Measurements from ENCODE around the gene HSPA5. TPM values are rescaled to one million over a fixed set of nuclear protein-coding genes. Genes with fewer than 3 reads are reported as not detected.
"Not testable (repeated sequence)": the region's sequence is repeated elsewhere in the genome, so short reads cannot be mapped to it uniquely, and the experiment has no call there.

HSPA5 gene
- total RNA-seq, 1 donor from 2014 or later, result 260 TPM

DNA sequence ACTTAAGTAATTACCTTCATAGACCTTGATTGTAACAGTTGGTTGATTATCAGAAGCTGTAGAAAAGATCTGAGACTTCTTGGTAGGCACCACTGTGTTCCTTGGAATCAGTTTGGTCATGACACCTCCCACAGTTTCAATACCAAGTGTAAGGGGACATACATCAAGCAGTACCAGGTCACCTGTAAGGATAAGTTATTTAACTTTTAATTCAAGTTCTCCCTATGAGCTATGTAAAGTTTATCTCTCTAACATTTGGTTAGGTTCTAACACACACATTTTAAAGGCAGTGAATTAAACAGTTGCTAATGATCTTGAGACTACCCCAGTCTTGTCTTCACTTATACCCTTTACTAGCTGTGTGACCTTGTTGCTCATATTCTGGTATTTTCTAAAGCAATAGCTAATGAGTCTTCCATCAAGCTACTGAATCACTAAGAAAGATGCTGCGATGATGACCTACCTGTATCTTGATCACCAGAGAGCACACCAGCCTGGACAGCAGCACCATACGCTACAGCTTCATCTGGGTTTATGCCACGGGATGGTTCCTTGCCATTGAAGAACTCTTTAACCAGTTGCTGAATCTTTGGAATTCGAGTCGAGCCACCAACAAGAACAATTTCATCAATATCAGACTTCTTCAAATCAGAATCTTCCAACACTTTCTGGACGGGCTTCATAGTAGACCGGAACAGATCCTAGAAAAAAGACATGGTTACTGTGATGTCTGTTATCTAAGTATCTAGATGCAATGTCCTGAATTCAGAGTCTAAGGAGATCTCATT is 2.8 kb downstream of the HSPA5 start:
- intact Hi-C loops (cut with micrococcal nuclease), result no loop called here
- Mint-ChIP-seq H3K36me3 (ENCODE audit: low read depth) (peaks cover 69% of the 10 kb centered on the region), H3K9me3 (no peaks in the 10 kb centered on the region), H3K27ac (peak overlapping the region; percentile 36), H3K4me3 (peak overlapping the region; percentile 93), H3K4me1 (peaks cover 41% of the 10 kb centered on the region), H3K27me3 (peaks cover 2% of the 10 kb centered on the region)
- DNase-seq, result no peak

DNA sequence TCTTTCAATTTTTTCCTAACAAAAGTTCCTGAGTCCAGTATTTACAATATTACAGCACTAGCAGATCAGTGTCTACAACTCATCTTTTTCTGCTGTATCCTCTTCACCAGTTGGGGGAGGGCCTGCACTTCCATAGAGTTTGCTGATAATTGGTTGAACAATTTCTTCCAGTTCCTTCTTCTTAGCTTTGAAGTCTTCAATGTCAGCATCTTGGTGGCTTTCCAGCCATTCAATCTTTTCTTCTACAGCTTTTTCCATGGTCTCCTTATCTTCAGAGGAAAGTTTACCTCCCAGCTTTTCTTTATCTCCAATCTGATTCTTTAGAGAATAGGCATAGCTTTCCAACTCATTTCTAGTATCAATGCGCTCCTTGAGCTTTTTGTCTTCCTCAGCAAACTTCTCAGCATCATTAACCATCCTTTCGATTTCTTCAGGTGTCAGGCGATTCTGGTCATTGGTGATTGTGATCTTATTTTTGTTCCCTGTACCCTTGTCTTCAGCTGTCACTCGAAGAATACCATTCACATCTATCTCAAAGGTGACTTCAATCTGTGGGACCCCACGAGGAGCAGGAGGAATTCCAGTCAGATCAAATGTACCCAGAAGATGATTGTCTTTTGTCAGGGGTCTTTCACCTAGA is 4.5 kb downstream of the HSPA5 start:
- Mint-ChIP-seq H3K27ac (peak overlapping the region; percentile 47), H3K4me1 (peaks cover 37% of the 10 kb centered on the region), H3K4me3 (peak overlapping the region; percentile 93), H3K36me3 (ENCODE audit: low read depth) (peaks cover 73% of the 10 kb centered on the region)
- H3K9me3 Mint-ChIP-seq; DNase-seq; intact Hi-C loops (cut with micrococcal nuclease); H3K27me3 Mint-ChIP-seq: not testable (repeated sequence)

DNA sequence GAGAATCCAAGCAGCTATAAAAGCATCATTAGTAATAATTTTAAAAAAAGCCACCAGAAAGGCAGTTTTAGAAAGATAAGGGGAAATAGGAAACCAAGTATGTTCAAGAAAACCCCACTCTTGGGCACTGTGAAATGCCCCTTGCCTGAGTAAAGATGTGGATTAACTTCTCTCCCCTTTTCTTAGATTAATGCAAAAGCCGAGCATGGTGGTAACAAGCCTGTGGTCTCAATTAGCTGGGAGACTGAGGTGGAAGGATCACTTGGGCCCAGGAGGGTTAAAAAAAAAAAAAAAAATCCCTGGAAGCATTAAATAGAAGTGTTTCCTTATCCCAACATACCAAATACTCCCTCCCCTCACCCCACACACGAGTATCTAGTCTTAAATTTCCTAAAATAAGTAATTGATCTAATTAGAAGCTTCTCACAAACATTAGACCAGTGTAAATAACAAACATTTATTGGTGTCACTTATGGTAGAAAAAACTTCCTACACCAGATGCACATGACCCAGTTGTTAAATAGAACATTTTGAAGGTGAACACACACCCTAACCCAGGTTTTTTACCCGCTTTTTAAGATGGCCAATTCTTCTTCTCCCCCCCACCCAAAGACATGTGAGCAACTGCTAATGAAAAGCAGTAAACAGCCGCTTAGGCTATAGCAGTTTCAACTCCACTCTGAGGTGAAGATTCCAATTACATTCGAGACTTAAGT is 5.2 kb downstream of the HSPA5 start:
- H3K27me3 Mint-ChIP-seq, result no peaks in the 10 kb centered on the region
- H3K4me1 Mint-ChIP-seq, result peaks cover 37% of the 10 kb centered on the region
- peak overlapping the region; percentile 93 for H3K4me3 Mint-ChIP-seq
- intact Hi-C loops (cut with micrococcal nuclease), result no loop called here
- H3K27ac Mint-ChIP-seq, result peak overlapping the region; percentile 47
- peaks cover 70% of the 10 kb centered on the region for H3K36me3 Mint-ChIP-seq (ENCODE audit: low read depth)
- no peaks in the 10 kb centered on the region for H3K9me3 Mint-ChIP-seq
- no peak for DNase-seq

DNA sequence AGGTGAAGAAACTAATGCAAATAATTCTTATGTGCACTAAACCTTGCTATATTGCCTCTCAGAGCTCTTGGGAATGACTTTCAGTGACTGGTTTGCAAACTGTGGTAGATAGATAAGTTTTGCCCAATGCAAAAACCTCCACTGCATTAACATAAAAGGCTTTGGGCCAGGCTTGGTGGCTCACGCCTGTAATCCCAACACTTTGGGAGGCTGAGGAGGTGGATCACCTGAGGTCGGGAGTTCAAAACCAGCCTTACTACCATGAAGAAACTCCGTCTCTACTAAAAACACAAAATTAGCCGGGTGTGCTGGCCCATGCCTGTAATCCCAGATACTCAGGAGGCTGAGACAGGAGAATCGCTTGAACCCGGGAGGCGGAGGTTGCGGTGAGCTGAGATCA is 7.0 kb downstream of the HSPA5 start:
- H3K4me3 Mint-ChIP-seq; H3K9me3 Mint-ChIP-seq; H3K27ac Mint-ChIP-seq; intact Hi-C loops (cut with micrococcal nuclease); DNase-seq; H3K27me3 Mint-ChIP-seq: not testable (repeated sequence)
- Mint-ChIP-seq H3K4me1 (peaks cover 36% of the 10 kb centered on the region), H3K36me3 (ENCODE audit: low read depth) (peaks cover 52% of the 10 kb centered on the region)

DNA sequence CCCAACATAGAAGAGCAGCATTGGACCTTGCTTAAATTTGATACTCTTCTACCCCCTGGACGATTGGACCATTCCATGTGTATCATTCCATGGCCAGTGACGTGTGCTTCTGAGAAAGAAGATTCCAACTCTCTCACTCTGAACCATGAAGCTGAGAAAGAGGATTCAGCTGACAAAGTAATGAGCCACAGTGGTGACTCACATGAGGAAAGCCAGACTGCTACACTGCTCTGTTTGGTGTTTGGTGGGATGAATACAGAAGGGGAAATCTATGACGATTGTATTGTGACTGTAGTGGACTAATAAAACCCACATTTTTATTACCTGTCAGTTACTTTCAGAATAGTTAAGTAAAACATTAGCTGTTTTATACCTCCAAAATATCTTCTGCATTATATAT is 7.5 kb downstream of the HSPA5 start:
- Mint-ChIP-seq H3K4me1 (peaks cover 32% of the 10 kb centered on the region), H3K27me3 (no peaks in the 10 kb centered on the region), H3K27ac (no peak overlapping the region), H3K4me3 (no peak overlapping the region), H3K36me3 (ENCODE audit: low read depth) (peaks cover 48% of the 10 kb centered on the region), H3K9me3 (no peaks in the 10 kb centered on the region)
- intact Hi-C loops (cut with micrococcal nuclease), result no loop called here
- no peak for DNase-seq

DNA sequence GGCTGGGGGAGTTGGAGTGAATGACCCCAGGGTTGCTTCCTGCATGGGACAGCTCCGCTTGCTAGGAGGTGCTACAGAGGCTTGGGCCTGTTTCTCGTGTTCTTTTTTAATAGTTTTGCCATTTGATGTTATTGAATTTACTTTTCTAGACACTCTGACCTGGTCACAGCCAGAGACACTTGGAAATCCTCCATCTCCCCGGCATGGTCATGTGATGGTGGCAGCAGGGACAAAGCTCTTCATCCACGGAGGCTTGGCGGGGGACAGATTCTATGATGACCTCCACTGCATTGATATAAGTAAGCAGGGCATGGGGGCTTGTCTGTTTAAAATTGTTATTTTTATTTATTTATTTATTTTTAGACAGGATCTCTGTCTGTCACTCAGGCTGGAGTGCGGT is 13.4 kb downstream of the HSPA5 start:
- intact Hi-C loops (cut with micrococcal nuclease), result no loop called here
- H3K36me3 Mint-ChIP-seq (ENCODE audit: low read depth), result peaks cover 10% of the 10 kb centered on the region
- H3K4me1 Mint-ChIP-seq, result no peaks in the 10 kb centered on the region
- H3K27me3 Mint-ChIP-seq, result no peaks in the 10 kb centered on the region
- no peak overlapping the region for H3K4me3 Mint-ChIP-seq
- no peak overlapping the region for H3K27ac Mint-ChIP-seq
- no peak for DNase-seq
- no peaks in the 10 kb centered on the region for H3K9me3 Mint-ChIP-seq

DNA sequence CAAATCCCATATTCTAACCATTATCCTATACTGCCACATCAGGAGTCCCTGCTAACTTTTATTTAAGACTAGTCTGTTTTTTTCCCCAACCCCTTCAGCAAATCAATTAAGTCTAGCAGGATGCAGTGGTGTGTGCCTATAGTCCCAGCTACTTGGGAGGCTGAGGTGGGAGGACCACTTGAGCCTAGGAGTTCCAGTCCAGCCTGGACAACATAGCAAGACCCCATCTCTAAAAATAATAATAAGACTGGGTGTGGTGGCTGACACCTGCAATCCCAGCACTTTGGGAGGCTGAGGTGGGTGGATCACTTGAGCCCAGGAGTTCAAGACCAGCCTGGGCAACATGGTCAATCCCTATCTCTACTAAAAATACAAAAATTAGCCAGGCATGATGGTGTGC is 16.3 kb downstream of the HSPA5 start:
- DNase-seq; H3K27me3 Mint-ChIP-seq; H3K4me3 Mint-ChIP-seq; H3K4me1 Mint-ChIP-seq; H3K9me3 Mint-ChIP-seq; intact Hi-C loops (cut with micrococcal nuclease); H3K27ac Mint-ChIP-seq: not testable (repeated sequence)
- peaks cover 21% of the 10 kb centered on the region for H3K36me3 Mint-ChIP-seq (ENCODE audit: low read depth)

DNA sequence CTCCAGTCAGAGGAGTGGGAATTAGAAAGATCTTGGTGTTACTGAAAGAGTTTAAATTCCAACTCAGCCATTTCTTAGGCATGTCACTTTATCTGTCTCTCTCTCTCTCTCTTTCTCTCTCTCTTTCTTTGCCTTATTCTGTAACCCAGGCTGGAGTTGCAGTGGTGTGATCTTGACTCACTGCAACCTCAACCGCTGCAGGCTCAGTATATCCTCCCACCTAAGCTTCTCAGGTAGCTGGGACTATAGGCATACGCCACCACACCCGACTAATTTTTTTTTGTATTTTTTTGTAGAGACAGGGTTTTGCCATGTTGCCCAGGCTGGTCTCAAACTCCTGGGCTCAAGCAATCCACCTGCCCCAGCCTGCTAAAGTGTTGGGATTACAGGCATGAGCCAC is 22.5 kb downstream of the HSPA5 start:
- no peak overlapping the region for H3K4me3 Mint-ChIP-seq
- H3K9me3 Mint-ChIP-seq, result no peaks in the 10 kb centered on the region
- H3K27ac Mint-ChIP-seq, result no peak overlapping the region
- H3K36me3 Mint-ChIP-seq (ENCODE audit: low read depth), result peaks cover 38% of the 10 kb centered on the region
- no peak for DNase-seq
- H3K27me3 Mint-ChIP-seq, result no peaks in the 10 kb centered on the region
- intact Hi-C loops (cut with micrococcal nuclease), result no loop called here
- peaks cover 3% of the 10 kb centered on the region for H3K4me1 Mint-ChIP-seq

DNA sequence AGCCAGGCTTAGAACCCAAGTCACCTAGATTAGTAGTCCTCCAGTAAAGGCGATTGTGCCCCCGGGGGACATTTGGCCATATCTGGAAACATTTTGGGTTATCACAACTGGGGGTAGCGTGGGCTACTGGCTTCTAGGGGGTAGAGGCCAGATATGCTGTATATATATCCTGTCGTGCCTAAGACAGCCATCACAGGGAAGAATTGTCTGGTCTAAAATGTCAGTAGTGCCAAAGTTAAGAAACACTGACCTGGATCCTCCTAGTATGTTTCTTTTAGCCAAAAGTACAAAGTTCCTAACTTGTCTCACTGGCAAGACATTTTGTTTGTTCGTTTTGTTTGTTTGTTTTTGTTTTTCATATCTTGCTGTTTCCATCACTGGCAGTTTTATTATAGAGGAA is 27.0 kb downstream of the HSPA5 start:
- H3K4me1 Mint-ChIP-seq, result peaks cover 3% of the 10 kb centered on the region
- intact Hi-C loops (cut with micrococcal nuclease), result no loop called here
- no peaks in the 10 kb centered on the region for H3K27me3 Mint-ChIP-seq
- no peak for DNase-seq
- H3K9me3 Mint-ChIP-seq, result no peaks in the 10 kb centered on the region
- peaks cover 42% of the 10 kb centered on the region for H3K36me3 Mint-ChIP-seq (ENCODE audit: low read depth)
- no peak overlapping the region for H3K27ac Mint-ChIP-seq
- H3K4me3 Mint-ChIP-seq, result no peak overlapping the region

DNA sequence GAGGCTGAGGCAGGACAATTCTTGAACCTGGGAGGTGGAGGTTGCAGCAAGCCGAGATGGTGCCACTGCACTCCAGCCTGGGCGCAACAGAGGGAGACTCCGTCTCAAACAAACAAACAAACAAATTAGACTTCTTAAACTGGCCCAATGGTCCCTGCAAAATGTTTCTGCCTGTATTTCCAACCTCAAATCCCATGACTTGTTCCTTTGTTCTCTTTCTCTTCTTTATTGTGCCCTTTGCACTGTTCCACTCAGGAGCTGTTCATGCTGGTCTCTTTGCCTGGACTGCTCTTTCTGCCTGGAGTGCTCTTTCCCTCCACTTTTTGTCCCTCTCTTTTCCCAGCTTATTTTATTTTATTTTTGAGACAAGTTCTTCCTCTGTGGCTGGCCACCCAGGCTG is 36.7 kb downstream of the HSPA5 start:
- Mint-ChIP-seq H3K27me3 (no peaks in the 10 kb centered on the region), H3K4me1 (peaks cover 8% of the 10 kb centered on the region), H3K9me3 (no peaks in the 10 kb centered on the region), H3K4me3 (no peak overlapping the region), H3K27ac (no peak overlapping the region), H3K36me3 (ENCODE audit: low read depth) (peaks cover 36% of the 10 kb centered on the region)
- DNase-seq, result no peak
- intact Hi-C loops (cut with micrococcal nuclease), result no loop called here

DNA sequence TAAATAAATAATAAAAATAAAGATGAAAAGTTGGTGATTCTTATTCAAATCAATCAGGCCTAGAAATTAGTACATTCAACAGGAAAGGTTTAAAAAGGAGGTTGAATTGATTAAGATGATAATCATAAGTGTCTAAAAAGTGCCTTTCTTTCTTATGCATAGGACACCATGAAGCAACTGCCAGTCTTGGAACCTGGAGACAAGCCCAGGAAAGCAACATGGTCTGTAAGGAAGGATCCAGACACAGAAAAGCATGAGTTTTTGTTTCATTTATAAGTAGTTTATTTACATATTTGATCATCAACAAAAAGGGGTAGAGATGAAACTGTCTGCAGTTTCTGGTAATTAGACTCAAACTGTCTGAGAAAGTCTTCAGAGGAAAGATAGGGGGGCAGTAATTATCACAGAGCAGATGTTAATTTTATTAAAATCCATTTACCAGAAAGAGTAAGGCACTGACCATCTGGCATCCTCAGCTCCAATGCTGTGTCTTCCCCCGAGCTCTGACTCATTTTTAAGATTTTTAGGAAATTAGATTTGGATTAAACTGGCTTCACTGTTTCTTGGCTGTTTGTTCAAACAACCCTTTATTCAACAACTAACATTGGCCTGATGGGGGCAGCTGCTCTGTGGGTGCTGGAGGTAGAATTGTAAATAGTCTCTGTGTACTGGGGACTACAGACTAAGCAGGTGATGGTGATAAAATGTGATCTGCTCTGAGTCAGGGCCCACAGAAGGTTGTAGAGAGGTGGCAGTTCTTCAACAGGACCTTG is 38.1 kb downstream of the HSPA5 start:
- Mint-ChIP-seq H3K27me3 (peaks cover 2% of the 10 kb centered on the region), H3K9me3 (no peaks in the 10 kb centered on the region), H3K27ac (no peak overlapping the region), H3K36me3 (ENCODE audit: low read depth) (peaks cover 30% of the 10 kb centered on the region), H3K4me3 (no peak overlapping the region), H3K4me1 (peaks cover 9% of the 10 kb centered on the region)
- intact Hi-C loops (cut with micrococcal nuclease), result no loop called here
- DNase-seq, result no peak

DNA sequence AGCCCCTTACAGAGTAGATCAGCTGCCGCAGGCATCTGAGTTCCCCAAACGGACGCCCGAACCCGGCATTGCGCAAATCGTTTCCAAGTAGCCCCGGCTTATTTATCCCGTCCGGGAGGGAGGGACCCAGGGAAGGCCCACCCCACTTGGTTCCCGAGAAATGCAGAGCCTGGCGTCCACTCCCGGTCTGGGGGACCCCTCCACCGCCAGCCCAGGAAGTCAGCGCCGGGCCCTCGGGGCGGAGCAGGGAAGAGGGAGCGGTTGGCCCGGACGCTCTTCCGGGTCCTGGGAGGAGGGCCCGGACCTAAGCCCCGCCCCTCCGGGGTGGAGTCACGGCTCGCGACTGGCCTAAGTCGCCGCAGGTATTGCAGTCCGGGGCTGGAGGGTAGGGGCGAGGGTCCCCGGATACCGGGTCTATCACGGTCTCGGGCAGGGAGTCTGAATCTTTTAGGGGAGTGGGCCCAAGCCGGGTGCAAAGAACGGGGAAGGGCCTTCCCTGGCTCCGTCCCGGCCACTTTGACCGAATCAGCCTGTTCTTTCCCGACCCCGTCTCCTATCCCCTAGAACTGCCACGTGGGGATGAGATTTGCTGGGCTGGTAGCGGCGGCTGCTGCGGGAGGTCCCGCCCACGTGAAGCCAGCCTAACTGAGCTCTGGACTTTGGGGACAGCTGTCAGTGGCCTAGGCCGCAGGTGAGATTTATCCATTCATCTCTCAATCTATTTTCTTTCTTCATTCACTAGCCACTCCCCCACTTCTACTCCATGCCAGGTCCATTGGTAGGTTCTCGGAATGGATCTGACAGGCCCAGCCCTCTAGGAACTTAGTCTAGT is 40.7 kb downstream of the HSPA5 start, which contains the start of gene RABEPK:
RABEPK (plus strand) TSS at position 327 of the 832 bp plus-strand sequence. CDS start 2,472 bp downstream, outside the sequence.
- H3K4me3 Mint-ChIP-seq, result peak within 1 kb of the TSS; percentile 95
- intact Hi-C loops (cut with micrococcal nuclease), result loop anchor here (1.0 to 2.0 kb wide), 3 partner anchors 11 to 60 kb away; partner anchors contain the start of genes GAPVD1, HSPA5 and PPP6C
- H3K27me3 Mint-ChIP-seq, result peaks cover 5% of the 10 kb centered on the region
- peak within 1 kb of the TSS; percentile 92 for H3K27ac Mint-ChIP-seq
- peaks cover 14% of the 10 kb centered on the region for H3K4me1 Mint-ChIP-seq
- DNase-seq, result peak; percentile 98
- peaks cover 13% of the 10 kb centered on the region for H3K36me3 Mint-ChIP-seq (ENCODE audit: low read depth)
- H3K9me3 Mint-ChIP-seq, result no peaks in the 10 kb centered on the region

DNA sequence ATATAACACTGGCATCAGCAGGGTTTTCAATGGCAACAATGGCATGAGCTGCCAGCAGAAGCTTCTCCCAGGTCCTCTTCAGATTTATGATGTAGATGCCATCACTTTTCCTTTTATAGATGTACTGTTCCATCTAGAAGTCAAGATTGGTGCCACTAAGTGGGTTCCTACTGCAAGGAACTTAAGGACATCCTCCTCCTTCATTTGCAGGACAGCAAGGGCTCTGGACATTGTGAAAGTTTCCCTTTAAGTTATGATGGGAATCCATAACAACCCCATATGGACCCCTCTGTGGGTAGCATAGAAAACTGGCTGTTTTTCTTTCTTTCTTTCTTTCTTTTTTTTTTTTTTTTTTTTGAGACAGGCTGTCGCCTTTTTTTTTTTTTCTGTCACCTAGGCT is 45.6 kb downstream of the HSPA5 start:
- H3K4me1 Mint-ChIP-seq, result peaks cover 23% of the 10 kb centered on the region
- H3K4me3 Mint-ChIP-seq; intact Hi-C loops (cut with micrococcal nuclease): not testable (repeated sequence)

More for the DNA sequence above, 45.6 kb downstream of the HSPA5 start:
- not testable (repeated sequence) for H3K27ac Mint-ChIP-seq; DNase-seq; H3K36me3 Mint-ChIP-seq (ENCODE audit: low read depth); H3K27me3 Mint-ChIP-seq; H3K9me3 Mint-ChIP-seq
